GM10266 (cell line): ENCODE results near the gene BIN2.
"Not testable (repeated sequence)": the region's sequence is repeated elsewhere in the genome, so short reads cannot be mapped to it uniquely, and the experiment has no call there.

ENCODE experiments used
- DNase-seq: peaks from one replicate; pipeline ENCODE4 v3.0.0; 2012; ENCODE audit errors: extremely low spot score
- TF ChIP-seq, protein P1 (sequence below): IDR thresholded peaks from 2 replicates; pipeline ENCODE4 v1.5.1; 2012; ENCODE audit warnings: mild to moderate bottlenecking, low read depth; ENCODE audit not compliant: control insufficient read depth, insufficient read depth; ENCODE audit errors: missing control alignments

Gene BIN2

GRCh38 chr12:51306507-51306906, 17.5 kb downstream of the BIN2 start:
- no peak for DNase-seq
- TF ChIP-seq, protein P1, sequence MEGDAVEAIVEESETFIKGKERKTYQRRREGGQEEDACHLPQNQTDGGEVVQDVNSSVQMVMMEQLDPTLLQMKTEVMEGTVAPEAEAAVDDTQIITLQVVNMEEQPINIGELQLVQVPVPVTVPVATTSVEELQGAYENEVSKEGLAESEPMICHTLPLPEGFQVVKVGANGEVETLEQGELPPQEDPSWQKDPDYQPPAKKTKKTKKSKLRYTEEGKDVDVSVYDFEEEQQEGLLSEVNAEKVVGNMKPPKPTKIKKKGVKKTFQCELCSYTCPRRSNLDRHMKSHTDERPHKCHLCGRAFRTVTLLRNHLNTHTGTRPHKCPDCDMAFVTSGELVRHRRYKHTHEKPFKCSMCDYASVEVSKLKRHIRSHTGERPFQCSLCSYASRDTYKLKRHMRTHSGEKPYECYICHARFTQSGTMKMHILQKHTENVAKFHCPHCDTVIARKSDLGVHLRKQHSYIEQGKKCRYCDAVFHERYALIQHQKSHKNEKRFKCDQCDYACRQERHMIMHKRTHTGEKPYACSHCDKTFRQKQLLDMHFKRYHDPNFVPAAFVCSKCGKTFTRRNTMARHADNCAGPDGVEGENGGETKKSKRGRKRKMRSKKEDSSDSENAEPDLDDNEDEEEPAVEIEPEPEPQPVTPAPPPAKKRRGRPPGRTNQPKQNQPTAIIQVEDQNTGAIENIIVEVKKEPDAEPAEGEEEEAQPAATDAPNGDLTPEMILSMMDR, result no peak

DNA sequence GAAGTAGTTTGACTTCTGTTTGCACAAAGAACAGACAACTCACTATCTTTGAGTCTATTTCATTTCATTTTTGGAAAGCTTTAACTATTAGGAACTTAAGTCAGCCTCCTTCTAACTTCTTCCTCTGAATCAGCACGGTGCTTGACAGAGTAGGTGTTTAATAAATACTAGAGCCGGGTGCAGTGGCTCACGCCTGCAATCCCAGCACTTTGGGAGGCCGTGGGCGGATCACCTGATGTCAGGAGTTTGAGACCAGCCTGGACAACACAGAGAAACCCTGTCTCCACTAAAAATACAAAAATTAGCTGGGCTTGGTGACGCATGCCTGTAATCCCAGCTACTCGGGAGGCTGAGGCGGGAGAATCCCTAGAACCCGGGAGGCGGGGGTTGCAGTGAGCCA, 23.2 kb downstream of the BIN2 start:
- DNase-seq, result not testable (repeated sequence)

- TF ChIP-seq, protein P1, result no peak
- DNase-seq, result no peak
These were observed 28.3 kb downstream of the BIN2 start for GRCh38 chr12:51295651-51296050.

DNA sequence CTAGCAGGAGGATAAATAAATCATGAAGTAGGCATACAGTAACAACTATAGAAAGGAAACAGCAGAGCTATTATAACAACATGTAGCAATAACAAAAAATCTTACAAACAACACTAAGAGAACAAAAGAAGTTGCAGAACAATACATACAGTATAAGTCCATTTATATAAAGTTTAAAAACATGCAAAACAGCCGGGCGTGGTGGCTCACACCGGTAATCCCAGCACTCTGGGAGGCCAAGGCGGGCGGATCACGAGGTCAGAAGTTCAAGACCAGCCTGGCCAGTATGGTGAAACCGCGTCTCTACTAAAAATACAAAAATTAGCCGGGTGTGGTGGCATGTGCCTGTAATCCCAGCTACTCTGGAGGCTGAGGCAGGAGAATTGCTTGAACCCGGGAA, 29.9 kb downstream of the BIN2 start:
- not testable (repeated sequence) for DNase-seq

DNA sequence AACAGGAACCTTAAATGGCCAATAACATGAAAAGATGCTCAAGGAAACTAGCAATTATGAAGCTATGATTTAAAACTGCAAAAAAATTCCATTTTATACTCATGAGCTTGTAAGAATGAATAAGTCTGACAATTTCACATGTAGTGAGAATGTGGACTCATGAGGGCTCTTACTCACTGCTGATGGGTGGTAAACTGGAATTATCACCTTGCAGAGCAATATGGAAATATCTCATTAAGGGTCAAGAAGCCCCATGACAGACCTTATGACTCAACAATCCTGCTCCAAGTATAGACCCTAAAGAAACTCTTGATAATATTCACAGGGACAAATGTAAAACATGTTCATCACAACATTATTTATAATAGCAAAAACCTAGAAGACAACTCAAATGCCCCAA, 30.3 kb downstream of the BIN2 start:
- no peak for DNase-seq
- TF ChIP-seq, protein P1, result no peak

DNA sequence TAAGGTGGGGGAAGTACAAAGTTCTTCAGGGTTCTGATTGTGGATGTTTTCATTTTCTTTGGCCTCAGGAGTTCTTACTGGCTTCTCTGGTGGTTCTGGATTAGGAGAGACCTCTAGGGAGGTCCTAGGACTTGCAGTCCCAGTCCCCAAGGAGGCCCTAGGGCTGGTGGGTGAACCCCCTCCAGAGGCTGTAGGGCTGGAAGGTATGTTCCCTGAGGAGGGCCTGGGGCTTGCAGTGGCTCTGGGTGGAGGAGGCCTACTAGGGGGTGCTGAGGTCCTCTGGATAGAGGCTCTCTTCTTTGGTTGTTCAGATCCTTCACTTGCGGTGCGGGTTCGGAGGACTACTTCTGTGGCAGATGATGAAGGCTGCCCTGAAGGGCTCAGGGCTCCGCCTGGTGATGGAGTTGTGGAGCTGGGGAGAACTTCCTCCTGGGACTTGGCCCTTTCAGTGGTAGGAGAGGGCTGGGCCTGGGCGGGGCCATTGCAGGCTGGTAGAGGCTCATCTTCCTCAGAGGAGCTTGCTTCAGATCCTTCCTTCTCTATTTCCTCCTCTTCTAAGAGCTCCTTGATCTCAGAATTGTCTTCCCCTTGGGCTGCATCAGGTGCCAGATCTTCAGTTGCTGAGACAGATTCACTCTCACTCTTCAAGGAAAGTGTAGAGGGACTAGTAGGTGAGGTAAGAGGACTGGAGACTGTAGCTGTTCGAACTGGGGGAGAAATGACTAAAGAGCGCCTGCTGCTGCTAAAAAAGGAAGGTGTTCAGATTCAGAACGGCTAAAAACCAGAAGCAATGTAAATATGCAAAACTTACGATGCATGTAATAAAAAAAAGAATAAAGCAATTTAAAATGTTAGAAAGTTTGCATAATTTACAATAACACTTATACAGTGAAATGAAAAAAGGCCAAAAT, 32.1 kb downstream of the BIN2 start:
- peak; percentile 19 for DNase-seq
- TF ChIP-seq, protein P1, result peak; percentile 17

- TF ChIP-seq, protein P1, result no peak
- no peak for DNase-seq
These were observed 38.1 kb downstream of the BIN2 start for GRCh38 chr12:51285843-51286242.

- TF ChIP-seq, protein P1, result no peak
These were observed 42.6 kb downstream of the BIN2 start for GRCh38 chr12:51281202-51281924.

More at GRCh38 chr12:51281202-51281924, 42.6 kb downstream of the BIN2 start:
- DNase-seq, result no peak
